SK-N-SH (cell line): ENCODE results near the gene STXBP6. TPM values are rescaled to one million over a fixed set of nuclear protein-coding genes. Genes with fewer than 3 reads are reported as not detected.

Source experiments
- CTCF ChIA-PET: fragments of 300-600, 350-600 bp; formaldehyde crosslinking; extraction: SDS; loops from one replicate; lab custom pipeline; 2021; lab: Yijun Ruan, JAX
- POLR2A ChIA-PET: fragments of 350-600 bp; sonication (Branson Sonifier 250); formaldehyde crosslinking; extraction: SDS; loops from one replicate; lab custom pipeline; 2020; ENCODE audit warnings: antibody characterized with exemption, inconsistent platforms; lab: Yijun Ruan, JAX
- DNase-seq: peaks from one replicate; pipeline ENCODE4 v3.0.0; 2012
- H2AFZ ChIP-seq: fragments of 200-600 bp; sonication (generic); 2 replicates; pipeline ENCODE4 v1.8.1; 2016; ENCODE audit warnings: antibody characterized with exemption, mild to moderate bottlenecking, low read depth
- H3F3A ChIP-seq: fragments of 200-600 bp; sonication (generic); replicated peaks from 2 replicates; pipeline ENCODE3; 2016; ENCODE audit warnings: antibody characterized with exemption, mild to moderate bottlenecking; ENCODE audit not compliant: insufficient read depth
- H3K27ac ChIP-seq, 2 experiments: fragments of 200-500 bp in 1 of 2; fragments of 200-600 bp in 1 of 2; sonication (Bioruptor generic) in 1 of 2; sonication (generic), shearing (Covaris generic) in 1 of 2; 2 replicates each; pipeline versions ENCODE4 v1.5.1 to v1.6.1; 2014 to 2016; ENCODE audit warnings: low read depth in 2 of 2, inconsistent platforms in 1 of 2, low read length in 1 of 2, mild to moderate bottlenecking in 1 of 2, mixed read lengths in 1 of 2
- H3K27me3 ChIP-seq: fragments of 200-600 bp; sonication (generic), shearing (Covaris generic); 2 replicates; pipeline ENCODE4 v1.6.1; 2016; ENCODE audit warnings: mixed run types; ENCODE audit not compliant: insufficient read depth
- H3K36me3 ChIP-seq, 2 experiments: fragments of 200-500 bp in 1 of 2; fragments of 200-600 bp in 1 of 2; sonication (Bioruptor generic) in 1 of 2; sonication (generic) in 1 of 2; replicated peaks in 1 of 2; 2 replicates each; pipeline versions ENCODE3 to v1.5.1; 2014 to 2016; ENCODE audit warnings: low read length in 1 of 2, mild to moderate bottlenecking in 1 of 2; ENCODE audit not compliant: insufficient read depth in 2 of 2, control insufficient read depth in 1 of 2
- H3K4me1 ChIP-seq, 2 experiments: fragments of 200-500 bp in 1 of 2; fragments of 200-600 bp in 1 of 2; sonication (Bioruptor generic) in 1 of 2; sonication (generic), shearing (Covaris generic) in 1 of 2; 2 replicates each; pipeline versions ENCODE4 v1.5.1 to v1.6.1; 2014 to 2016; ENCODE audit warnings: low read depth in 1 of 2, low read length in 1 of 2, mixed run types in 1 of 2; ENCODE audit not compliant: insufficient read depth in 2 of 2, control insufficient read depth in 1 of 2
- H3K4me2 ChIP-seq: fragments of 200-600 bp; sonication (generic), shearing (Covaris generic); 2 replicates; pipeline ENCODE4 v1.6.1; 2017; ENCODE audit warnings: mixed run types
- H3K4me3 ChIP-seq, 2 experiments: fragments of 200-500 bp in 1 of 2; fragments of 200-600 bp in 1 of 2; sonication (Bioruptor generic) in 1 of 2; sonication (generic), shearing (Covaris generic) in 1 of 2; 2 replicates each; pipeline versions ENCODE4 v1.5.1 to v1.8.1; 2014 to 2016; ENCODE audit warnings: low read depth in 2 of 2, inconsistent platforms in 1 of 2, low read length in 1 of 2, mild to moderate bottlenecking in 1 of 2, mixed read lengths in 1 of 2, moderate library complexity in 1 of 2
- H3K79me2 ChIP-seq: fragments of 200-600 bp; sonication (generic); 2 replicates; pipeline ENCODE4 v1.8.1; 2017; ENCODE audit warnings: mild to moderate bottlenecking; ENCODE audit not compliant: insufficient read depth
- H3K9ac ChIP-seq: fragments of 200-600 bp; sonication (generic); 2 replicates; pipeline ENCODE4 v1.6.1; 2017; ENCODE audit warnings: mixed run types
- H3K9me2 ChIP-seq: fragments of 200-600 bp; sonication (generic); 2 replicates; pipeline ENCODE4 v1.6.1; 2017; ENCODE audit warnings: mixed run types
- H3K9me3 ChIP-seq: fragments of 200-600 bp; sonication (generic); 2 replicates; pipeline ENCODE4 v1.6.1; 2017; ENCODE audit warnings: mixed run types, mild to moderate bottlenecking, moderate library complexity
- H4K20me1 ChIP-seq: fragments of 200-600 bp; sonication (generic); 2 replicates; pipeline ENCODE4 v1.6.1; 2017; ENCODE audit warnings: mild to moderate bottlenecking, mixed run types; ENCODE audit not compliant: insufficient read depth
- ELF1 ChIP-seq: IDR thresholded peaks from 2 replicates; pipeline ENCODE4 v1.4.0; 2012
- FOXM1 ChIP-seq: IDR thresholded peaks from 2 replicates; pipeline ENCODE4 v1.4.0; 2012; ENCODE audit warnings: low read depth, mild to moderate bottlenecking
- GABPA ChIP-seq: IDR thresholded peaks from 2 replicates; pipeline ENCODE4 v1.4.0; 2012; ENCODE audit warnings: low read depth, mild to moderate bottlenecking
- IRF3 ChIP-seq: fragments of 150-350 bp; IDR thresholded peaks from 2 replicates; pipeline ENCODE4 v1.6.1; 2016; ENCODE audit warnings: mild to moderate bottlenecking, low read depth, low read length
- NFIC ChIP-seq: IDR thresholded peaks from 2 replicates; pipeline ENCODE4 v1.4.0; 2012; ENCODE audit warnings: borderline replicate concordance
- NRF1 ChIP-seq: IDR thresholded peaks from 2 replicates; pipeline ENCODE4 v1.6.1; 2012; ENCODE audit warnings: low read depth, mild to moderate bottlenecking, low read length
- PBX3 ChIP-seq: IDR thresholded peaks from 2 replicates; pipeline ENCODE4; 2012
- RAD21 ChIP-seq: IDR thresholded peaks from 2 replicates; pipeline ENCODE4 v1.6.1; 2012; ENCODE audit warnings: mild to moderate bottlenecking, low read length
- RCOR1 ChIP-seq: fragments of 150-350 bp; IDR thresholded peaks from 2 replicates; pipeline ENCODE4 v1.6.1; 2017; ENCODE audit warnings: antibody characterized with exemption, low read length
- SIN3A ChIP-seq: IDR thresholded peaks from 2 replicates; pipeline ENCODE4 v1.6.1; 2012; ENCODE audit warnings: low read depth, mild to moderate bottlenecking, low read length, moderate library complexity, borderline replicate concordance
- TEAD4 ChIP-seq: IDR thresholded peaks from 2 replicates; pipeline ENCODE4 v1.4.0; 2012; ENCODE audit warnings: mild to moderate bottlenecking, borderline replicate concordance; ENCODE audit not compliant: insufficient read depth
- USF1 ChIP-seq: IDR thresholded peaks from 2 replicates; pipeline ENCODE4 v1.4.0; 2012; ENCODE audit warnings: low read depth, borderline replicate concordance
- YY1 ChIP-seq: IDR thresholded peaks from 2 replicates; pipeline ENCODE4 v1.4.0; 2012; ENCODE audit warnings: low read depth, mild to moderate bottlenecking
- ZBTB33 ChIP-seq: IDR thresholded peaks from 2 replicates; pipeline ENCODE4 v1.4.0; 2012; ENCODE audit warnings: low read depth, borderline replicate concordance
- WGBS: methylation state at CpG from one replicate; pipeline ENCODE4 v1.1.6; 2017; ENCODE audit warnings: low lambda C conversion rate; 5-methylcytosine and 5-hydroxymethylcytosine counted together
- polyA plus RNA-seq, 3 experiments: library from polyadenylated mRNA; depleted of rRNA; stranded (reverse); fragments of >200 nt; gene quantifications; 2 replicates each; pipeline ENCODE4 v1.2.3, GENCODE V29; 2012
- TF ChIP-seq, protein P1 (sequence below): IDR thresholded peaks from 2 replicates; pipeline ENCODE4 v1.4.0; 2012; ENCODE audit warnings: low read depth
- TF ChIP-seq, protein P2 (sequence below): fragments of 150-350 bp; IDR thresholded peaks from 2 replicates; pipeline ENCODE4 v1.6.1; 2017; ENCODE audit warnings: antibody characterized with exemption, low read length, low read depth, borderline replicate concordance

STXBP6 gene
- polyA plus RNA-seq, 1 of the 3 experiments (the other 2 are of a cell fraction), result 0.16 TPM

GRCh38 chr14:24816929-24817211, 233.1 kb downstream of the STXBP6 start:
- Histone ChIP-seq H3K79me2 (no peaks in the 10 kb centered on the region), H3K4me3 (no peak overlapping the region), H3K36me3 (no peaks in the 10 kb centered on the region), H3F3A (no peaks in the 10 kb centered on the region), H2AFZ (no peak overlapping the region), H3K4me2 (no peak overlapping the region), H3K27me3 (peaks cover 7% of the 10 kb centered on the region; the same call in 1 of the 2 replicates), H3K9me2 (no peaks in the 10 kb centered on the region), H3K9me3 (no peaks in the 10 kb centered on the region), H3K4me1 (no peaks in the 10 kb centered on the region), H4K20me1 (no peaks in the 10 kb centered on the region), H3K9ac (no peak overlapping the region), H3K27ac (no peak overlapping the region)
- no peak for DNase-seq
- WGBS, result 20% methylated on average over 3 of the region's 3 CpGs
- ChIA-PET CTCF (interaction anchor here (3.5 kb wide), 1 partner anchor 10 kb away, joined by 11 read pairs; no protein-coding TSS in a partner anchor), POLR2A (no interaction called here)
- TF ChIP-seq FOXM1 (no peak), YY1 (no peak), ELF1 (no peak), GABPA (no peak), RAD21 (no peak), USF1 (no peak), ZBTB33 (no peak), NFIC (no peak), SIN3A (no peak)
- TF ChIP-seq, protein P1, sequence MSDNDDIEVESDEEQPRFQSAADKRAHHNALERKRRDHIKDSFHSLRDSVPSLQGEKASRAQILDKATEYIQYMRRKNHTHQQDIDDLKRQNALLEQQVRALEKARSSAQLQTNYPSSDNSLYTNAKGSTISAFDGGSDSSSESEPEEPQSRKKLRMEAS, result no peak

GRCh38 chr14:24816011-24816928, 233.7 kb downstream of the STXBP6 start:
- H4K20me1 ChIP-seq, result no peaks in the 10 kb centered on the region
- H2AFZ ChIP-seq, result no peak overlapping the region
- ChIA-PET CTCF (interaction anchor here (1.3 to 2.8 kb wide), 2 partner anchors 8 to 10 kb away, joined by 4 to 25 read pairs; no protein-coding TSS in a partner anchor), POLR2A (no interaction called here)
- no peaks in the 10 kb centered on the region for H3F3A ChIP-seq
- H3K4me1 ChIP-seq, result no peaks in the 10 kb centered on the region
- no peaks in the 10 kb centered on the region for H3K79me2 ChIP-seq
- no peaks in the 10 kb centered on the region for H3K9me2 ChIP-seq
- no peak overlapping the region for H3K4me2 ChIP-seq
- H3K27ac ChIP-seq, result no peak overlapping the region
- H3K27me3 ChIP-seq, result peaks cover 7% of the 10 kb centered on the region; the same call in 1 of the 2 replicates
- H3K9me3 ChIP-seq, result no peaks in the 10 kb centered on the region
- DNase-seq, result no peak
- 13% methylated on average over 5 of the region's 5 CpGs for WGBS
- H3K4me3 ChIP-seq, result no peak overlapping the region
- H3K9ac ChIP-seq, result no peak overlapping the region
- H3K36me3 ChIP-seq, result no peaks in the 10 kb centered on the region
- TF ChIP-seq RCOR1 (no peak), IRF3 (no peak), NRF1 (no peak), NFIC (no peak), USF1 (no peak), TEAD4 (no peak), PBX3 (no peak)
- TF ChIP-seq, protein P1, result no peak
- TF ChIP-seq, protein P2, sequence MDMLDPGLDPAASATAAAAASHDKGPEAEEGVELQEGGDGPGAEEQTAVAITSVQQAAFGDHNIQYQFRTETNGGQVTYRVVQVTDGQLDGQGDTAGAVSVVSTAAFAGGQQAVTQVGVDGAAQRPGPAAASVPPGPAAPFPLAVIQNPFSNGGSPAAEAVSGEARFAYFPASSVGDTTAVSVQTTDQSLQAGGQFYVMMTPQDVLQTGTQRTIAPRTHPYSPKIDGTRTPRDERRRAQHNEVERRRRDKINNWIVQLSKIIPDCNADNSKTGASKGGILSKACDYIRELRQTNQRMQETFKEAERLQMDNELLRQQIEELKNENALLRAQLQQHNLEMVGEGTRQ, result no peak
